Mesenteric fat pad (tissue), 1 donor: ENCODE results near the gene USP6NL. TPM values are rescaled to one million over a fixed set of nuclear protein-coding genes. Genes with fewer than 3 reads are reported as not detected.
"Not testable (repeated sequence)": the region's sequence is repeated elsewhere in the genome, so short reads cannot be mapped to it uniquely, and the experiment has no call there.

ENCODE experiments used
- DNase-seq: peaks from one replicate; pipeline ENCODE4 v3.0.0-alpha.2; 2020; ENCODE audit warnings: low spot score
- total RNA-seq: library from RNA; stranded (reverse); fragmentation: NEBNext Ultra II Directional; extraction: Animal tissue kit (Norgen Biotek cat#: 25700); gene quantifications from one replicate; pipeline ENCODE4 v1.2.1, GENCODE V29; 2021
- donor health status: DM: yes; HTN: yes; CAD: no.

The USP6NL gene
- total RNA-seq, 1 donor from 2014 or later = 18.6 TPM

DNA sequence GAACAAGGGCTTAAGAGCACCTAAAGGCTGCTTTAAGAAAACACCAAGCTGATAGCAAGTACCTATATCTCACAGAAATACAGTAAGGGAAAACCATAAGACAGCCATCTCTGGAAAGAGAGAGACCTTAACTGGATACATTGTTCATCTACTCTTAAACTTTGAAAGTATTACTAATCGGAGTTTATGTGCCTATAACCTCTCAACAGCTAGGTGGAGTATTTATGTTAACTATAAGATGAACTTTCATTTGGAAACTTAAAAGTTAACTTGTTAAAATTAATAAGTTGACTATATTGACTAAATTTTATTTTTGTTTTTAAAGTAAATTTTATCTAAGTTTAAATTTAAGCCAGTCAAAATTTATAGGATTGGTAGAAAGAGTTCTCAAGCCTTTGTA is 90.6 kb downstream of the USP6NL start:
- DNase-seq = no peak

DNA sequence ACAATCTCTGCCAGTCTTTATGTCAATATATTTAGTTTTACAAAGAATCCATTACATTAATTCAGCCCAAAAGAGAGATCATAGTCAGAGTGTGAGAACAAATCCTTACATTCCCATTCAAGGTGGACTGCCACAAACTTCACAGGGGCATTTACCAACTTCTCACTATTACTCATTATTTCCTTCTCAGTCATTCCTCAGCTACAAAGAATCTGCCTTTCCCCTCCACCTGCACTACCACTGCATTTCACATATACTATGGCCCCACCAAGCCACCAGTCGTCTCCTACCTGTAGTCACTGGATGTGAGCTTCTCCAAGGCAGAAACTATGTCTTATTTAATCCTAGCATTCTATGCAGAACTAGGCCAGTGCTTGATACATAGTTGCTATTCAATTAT is 94.3 kb downstream of the USP6NL start:
- no peak for DNase-seq

DNA sequence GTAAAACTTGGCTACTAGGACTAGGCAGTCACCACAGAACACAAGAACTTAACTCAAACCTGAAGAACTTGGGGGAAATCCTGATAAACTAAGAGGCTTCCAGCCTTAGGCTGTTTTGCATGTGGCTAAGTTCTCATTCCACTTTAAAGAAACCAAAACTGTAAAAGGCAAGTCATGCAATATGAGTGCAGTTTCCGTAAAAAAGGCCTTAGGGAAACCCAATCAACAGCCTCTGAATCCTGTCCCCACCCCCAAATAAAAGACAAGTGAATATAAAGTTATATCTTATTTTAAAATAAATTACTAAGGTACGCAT is 95.1 kb downstream of the USP6NL start:
- DNase-seq = no peak

DNA sequence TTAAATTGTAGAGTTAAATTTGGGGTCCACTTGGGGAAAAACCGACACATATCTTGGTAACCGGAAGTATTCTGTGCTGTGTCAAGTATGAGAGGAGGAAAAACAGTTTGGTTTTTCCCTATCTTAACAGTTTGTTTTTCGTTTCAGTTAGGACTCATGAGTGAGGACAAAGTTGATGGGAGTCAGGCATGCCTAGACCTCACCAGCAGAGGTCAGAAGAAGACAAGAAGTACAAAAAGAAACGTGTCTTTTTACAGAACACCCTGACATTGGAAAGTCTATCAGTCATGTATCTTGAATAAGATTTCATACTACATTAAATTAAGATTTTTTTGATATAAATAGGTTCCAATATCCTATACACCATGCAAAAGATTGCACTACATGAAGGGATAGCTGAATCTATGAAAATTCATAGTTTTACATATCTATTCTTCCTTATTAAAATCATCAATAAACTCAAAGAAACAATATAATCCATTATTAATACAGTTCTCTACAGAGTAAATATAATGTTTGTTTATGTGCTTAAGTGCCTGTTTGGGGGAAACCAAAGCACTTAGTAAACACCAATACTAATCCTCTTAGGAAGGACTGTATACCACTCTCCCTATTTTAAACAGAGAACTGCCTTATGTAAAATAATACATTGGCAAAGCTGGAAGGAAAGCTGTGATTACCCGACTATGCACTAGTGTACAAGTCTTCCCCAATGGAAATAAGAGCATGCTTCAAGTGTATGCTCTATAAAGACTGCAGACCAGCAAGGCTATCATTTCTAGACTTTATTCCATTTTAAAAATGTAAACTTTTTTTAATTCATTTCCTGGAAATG is 95.6 kb downstream of the USP6NL start:
- no peak for DNase-seq

DNA sequence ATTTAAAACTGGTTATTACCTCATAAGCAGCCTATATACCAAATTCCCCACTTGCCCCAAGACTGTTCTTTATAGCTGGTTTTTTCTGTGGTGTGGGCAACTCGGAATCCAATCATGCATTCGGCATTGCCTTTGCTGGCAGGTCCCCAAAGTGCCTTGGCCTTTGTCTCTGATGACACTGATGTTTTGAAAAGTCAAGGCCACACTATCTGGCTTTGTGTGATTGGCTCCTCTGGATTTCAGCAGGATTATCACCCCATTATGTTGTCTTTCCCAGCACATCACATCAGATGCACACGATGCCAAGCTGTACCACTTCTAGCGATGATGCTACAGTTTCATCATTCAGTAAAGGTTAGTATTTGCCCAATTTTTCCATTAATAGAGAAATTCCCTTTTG is 97.7 kb downstream of the USP6NL start:
- no peak for DNase-seq

DNA sequence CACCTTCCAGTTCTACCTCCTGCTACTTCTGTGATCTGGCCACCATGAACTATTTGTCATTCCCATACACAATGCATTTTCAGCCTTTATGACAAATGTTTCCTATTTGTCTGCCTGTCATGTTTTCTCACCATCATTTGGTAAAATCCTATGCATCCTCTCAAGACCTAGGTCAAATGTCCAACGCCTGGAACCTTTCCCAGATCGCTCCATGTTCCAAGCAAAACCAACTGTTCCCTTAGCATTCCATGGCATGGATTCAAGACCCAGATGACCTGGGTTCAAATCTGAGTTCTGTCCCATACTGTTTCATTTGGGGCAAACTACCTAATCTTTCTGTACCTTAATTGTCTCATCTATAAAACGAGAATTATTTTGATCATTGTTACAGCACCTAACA is 98.9 kb downstream of the USP6NL start:
- DNase-seq = no peak

DNA sequence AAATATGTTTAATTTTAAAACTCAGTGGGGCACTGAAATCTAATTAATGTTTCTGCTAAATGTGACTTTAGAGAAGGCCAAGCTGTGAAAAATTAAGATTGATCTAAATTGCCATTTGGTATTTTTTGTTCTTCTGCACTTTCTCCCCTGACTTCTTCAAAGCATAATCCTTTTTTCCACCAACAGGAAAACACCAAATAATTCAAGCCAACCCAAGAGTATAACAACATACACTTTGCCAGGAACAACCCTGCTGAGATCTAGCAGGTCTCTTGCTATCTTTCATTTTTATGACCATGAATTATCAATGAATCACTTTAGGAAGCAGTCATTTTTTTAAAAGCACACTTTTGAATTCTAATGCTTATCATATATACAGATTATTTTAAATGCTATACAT is 100.1 kb downstream of the USP6NL start:
- no peak for DNase-seq

DNA sequence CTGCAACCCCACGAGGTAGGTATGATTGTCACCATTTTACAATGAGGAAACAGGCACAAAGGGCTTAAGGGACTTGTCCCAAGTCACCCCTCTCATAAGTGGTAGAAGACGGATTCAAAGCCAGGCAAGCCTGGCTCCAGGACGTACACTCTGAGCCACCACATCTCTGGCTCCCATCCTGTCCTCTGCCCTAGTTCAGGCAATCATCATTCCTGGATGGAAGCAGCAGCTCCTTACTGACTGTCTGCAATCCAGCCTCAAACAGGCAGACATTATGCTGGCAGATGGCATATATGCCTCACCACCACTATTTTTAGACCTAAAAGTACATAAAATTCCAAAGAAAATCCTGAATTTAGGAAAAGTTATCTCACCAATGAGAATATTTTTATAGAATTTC is 100.7 kb downstream of the USP6NL start:
- DNase-seq = no peak

DNA sequence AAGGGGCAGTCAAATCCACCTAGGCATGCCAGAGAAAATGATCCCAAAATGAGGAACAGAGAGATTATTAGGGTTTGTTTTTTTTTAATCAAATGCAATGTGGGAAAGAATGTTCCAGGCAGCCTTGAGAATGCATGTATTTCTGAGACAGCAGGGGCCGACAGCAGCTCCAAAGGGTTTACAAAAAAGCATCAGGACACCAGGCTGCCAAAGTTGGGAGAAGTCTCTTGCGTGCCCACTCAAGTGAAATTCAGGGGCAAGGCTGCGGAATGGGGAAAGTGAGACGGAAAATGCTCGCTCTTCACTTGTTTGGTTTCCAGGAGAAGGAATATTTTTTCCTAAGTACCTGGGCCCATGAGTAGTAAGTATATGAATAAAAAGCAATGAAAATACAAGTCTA is 101.2 kb downstream of the USP6NL start:
- DNase-seq = no peak

DNA sequence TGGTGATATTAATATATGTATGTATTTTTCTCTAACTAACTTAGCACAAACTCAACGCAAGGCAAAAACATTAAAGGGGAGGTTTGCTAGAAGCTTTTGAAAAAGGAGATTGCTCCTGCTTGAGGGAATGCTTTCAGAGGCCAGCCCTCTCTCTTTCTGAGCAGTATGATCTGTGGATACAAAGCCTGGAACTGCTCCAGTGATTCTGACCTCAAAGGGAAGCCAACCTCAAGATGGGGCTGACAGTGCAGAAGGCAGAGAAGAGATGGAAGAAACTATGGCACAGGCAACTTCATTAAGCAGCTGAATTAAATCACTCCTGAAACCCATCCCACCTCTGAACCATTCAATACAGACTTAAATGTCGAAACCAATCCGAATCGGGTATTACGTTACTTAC is 102.4 kb downstream of the USP6NL start:
- DNase-seq = no peak

DNA sequence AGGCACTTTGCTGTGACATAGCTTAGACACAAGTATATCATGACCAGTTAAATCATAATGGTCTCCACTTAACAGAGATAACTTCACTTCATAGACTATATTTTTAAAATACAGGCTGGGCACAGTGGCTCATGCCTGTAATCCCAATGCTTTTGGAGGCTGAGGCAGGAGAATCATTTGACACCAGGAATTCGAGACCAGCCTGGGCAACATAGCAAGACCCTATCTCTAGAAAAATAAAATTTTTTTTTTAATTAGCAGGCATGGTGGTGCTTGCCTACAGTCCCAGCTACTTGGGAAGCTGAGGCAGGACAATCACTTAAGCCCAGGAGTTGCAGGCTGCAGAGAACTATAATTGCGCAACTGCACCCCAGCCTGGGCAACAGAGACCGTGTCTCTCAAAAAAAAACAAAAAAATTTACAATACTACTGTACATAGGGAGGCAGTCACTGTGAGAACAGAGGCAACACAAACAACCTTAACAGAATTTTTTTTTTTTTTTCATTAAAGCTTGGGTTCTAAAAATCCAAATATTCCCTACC is 105.1 kb downstream of the USP6NL start:
- DNase-seq = no peak

DNA sequence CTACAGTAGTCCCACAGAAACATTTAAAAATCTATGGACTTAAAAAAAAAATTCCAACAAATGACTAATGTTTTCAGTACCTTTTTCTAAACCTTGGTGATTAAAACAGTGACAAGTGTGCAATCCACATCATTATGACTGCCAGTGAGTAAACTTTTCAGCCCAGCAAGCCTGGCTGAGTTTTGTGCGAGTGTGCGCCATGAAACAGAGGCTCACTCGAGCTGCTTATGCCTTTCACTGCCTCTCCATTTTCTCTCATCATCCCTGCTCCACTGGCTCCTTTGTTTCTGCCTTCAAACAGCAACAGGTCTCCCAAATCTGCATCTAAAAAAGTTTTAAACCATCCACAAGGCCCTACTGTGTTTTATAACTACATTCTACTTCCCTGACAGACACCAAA is 105.8 kb downstream of the USP6NL start:
- DNase-seq = no peak

DNA sequence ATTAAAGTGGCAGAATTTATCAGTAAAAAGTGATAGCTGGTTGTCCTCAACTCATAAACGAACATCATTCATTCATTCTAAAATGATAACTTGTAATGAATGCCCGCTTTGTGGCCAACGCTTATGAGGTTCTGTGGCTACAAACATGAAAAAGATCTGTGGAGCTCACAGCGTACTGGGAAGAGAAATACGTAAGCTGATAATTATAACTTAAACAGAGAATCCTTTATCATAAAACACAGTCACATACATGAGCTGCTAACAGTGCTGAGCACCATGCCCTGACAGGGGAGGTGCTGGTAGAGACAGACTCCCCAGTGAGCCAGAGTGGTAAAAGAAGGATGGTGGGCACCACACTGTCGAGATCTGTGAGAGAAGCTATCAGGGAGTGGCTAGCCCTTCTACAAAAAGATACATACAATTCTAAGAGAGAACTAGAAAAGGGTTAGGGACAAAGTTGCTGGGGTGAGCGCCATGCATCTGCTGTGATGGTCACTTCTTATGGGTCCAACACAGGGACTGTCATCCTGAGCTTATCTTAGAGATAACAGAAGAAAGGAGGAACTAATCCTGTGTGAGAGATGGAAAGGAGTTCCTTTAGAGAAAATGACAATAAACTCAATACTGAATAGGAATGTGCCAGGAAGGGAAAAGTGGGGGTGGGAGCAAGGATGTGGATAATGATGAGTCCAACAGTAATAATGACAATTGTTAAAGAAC is 106.7 kb downstream of the USP6NL start:
- no peak for DNase-seq

DNA sequence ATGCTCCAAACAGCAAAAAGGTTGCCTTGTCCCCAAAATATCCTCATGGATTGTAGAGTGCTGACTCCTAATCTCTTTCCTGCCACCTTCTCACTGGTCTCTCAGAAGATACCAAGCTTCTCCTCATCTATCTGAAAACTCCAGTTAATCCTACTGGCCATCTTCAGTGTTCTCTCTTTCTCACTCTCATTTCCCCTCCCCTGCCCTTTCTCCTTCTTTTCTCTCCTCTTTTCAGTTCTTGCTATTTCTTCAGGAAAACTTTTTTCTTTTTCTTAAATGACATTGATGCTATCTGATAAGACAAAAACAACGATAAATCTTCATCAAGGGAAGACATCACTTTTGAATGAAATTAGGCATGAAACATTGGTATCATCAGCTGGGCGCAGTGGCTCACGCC is 109.8 kb downstream of the USP6NL start:
- no peak for DNase-seq

DNA sequence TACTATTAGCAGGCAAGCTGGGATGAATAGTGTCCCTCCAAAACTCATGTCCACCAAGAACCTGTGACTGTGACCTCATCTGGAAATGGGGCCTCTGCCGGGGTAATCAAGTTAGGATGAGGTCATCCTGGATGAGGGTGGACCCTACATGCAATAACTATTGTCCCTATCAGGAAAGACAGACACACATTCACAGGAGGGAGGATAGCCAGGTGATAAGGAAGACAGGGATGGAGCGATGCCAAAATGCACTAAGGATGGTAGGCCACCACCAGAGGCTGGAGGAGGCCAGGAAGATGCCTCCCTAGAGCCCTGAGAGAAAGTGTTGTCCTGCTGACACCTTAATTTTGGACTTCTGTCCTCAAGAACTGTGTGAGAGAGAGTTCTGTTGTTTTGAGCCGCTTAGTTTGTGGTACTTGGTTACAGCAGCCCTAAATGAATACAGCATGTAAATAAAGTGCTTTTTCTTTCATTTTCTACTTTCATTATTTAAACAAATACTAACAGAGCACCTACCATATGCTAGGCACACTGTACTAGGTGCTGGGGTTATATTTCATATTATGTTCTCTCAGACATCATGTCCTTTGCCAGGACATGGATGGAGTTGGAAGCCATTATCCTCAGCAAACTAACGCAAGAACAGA is 111.9 kb downstream of the USP6NL start:
- DNase-seq = no peak

DNA sequence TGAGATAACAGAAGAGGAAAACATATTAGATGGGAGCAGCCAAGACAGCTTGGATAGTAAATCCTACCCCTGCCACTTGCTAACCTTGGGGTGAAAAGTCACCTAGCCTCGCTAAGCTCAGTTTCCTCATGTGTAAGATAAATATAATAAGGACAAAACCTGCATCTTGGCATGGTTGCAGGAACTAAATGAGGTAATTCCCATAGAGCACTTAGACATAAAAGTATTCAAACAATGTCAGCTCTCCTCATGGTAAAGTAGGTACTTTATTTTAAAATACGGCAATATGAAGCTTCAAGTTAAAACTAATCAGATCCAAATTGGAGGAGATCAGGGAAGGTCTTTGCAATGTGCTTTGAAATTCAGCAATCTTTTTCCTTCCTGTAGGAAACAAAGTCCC is 113.1 kb downstream of the USP6NL start:
- no peak for DNase-seq

DNA sequence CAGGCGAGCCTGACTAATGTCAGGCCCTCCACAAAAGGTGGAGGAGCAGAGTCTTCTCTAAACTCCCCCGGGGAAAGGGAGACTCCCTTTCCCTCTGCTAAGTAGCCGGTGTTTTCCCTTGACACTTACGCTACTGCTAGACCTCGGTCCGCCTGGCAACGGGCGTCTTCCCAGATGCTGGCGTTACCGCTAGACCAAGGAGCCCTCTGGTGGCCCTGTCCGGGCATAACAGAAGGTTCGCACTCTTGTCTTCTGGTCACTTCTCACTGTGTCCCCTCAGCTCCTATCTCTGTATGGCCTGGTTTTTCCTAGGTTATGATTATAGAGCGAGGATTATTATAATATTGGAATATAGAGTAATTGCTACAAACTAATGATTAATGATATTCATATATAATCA is 116.5 kb downstream of the USP6NL start:
- not testable (repeated sequence) for DNase-seq

DNA sequence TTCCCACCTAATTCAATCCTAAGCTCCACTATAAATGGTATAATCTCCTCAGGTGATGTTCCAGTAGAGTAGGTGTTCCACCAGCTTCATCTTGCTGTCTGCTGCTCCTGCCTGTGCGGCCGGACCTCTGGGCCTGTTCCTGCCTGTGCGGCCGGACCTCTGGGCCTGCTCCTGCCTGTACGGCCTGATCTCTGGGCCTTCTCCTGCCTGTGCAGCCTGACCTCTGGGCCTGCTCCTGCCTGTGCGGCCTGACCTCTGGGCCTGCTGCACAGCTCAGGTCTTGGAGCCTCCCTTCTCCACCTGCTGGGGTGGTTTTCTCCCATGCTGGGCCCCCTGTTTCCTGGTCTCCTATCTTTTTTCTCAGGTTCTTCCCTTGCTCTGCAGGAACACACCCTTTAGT is 117.8 kb downstream of the USP6NL start:
- no peak for DNase-seq

DNA sequence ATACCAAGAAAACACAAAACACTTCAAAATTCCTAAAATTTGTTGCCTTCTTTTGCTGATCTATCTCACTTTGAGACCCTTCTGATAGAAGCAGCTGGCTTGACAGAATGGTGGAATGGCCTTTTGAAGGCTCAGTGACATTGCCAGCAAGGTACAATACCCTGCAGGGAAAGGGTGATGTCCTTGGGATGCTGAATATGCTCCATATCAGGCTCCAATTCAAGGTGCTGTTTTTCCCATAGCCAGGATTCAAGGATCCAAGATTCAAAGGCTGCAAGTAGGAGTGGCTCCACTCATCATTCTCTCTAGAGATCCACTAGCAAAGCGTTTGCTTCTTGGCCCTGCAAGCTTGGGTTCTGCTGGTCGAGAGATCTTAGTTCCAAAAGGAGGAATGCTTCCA is 120.4 kb downstream of the USP6NL start:
- no peak for DNase-seq

DNA sequence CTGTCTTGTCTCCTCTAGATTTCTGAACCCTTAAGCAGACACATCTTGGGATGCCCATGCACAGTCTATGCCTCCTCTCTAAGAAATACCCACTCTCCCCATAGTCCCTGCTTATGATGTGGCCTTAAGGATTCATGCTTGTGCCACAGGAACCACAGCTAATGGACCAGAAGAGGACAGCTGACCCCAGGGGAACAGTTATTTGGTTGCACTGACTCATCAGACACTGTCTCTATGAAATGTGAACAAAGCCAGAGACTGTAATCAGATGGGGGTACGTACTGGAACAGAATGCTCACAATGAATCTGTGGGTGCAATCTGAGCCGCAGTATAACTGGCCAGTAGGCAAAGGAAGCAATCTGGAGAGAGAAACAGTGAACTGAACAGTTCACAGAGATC is 121.9 kb downstream of the USP6NL start:
- no peak for DNase-seq

DNA sequence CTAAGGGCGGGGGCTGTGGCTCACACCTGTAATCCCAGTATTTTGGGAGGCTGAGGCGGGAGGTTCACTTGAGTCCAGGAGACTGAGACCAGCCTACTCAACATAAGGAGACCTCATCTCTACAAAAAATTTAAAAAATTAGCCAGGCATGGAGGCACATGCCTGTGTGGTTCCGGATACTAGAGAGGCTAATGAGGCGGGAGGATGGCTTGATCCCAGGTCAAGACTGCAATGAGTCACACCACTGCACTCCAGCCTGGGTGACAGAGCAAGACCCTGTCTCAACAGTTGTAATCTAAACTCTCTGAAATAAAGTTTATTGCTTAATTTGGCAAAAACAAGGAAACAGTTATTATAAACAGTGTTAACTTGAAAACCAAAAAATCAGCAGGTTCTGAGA is 123.3 kb downstream of the USP6NL start:
- DNase-seq = no peak
